Hindlimb muscle (tissue), 1 donor: ENCODE results near the gene CHTF18. TPM values are rescaled to one million over a fixed set of nuclear protein-coding genes. Genes with fewer than 3 reads are reported as not detected.

Source experiments
- DNase-seq: peaks from one replicate; pipeline ENCODE4 v3.0.0-alpha.2; 2013
- polyA plus RNA-seq: library from polyadenylated mRNA; unstranded; fragments of 120-200 nt; gene quantifications from one replicate; pipeline ENCODE4 v1.2.1, GENCODE V29; 2013; ENCODE audit not compliant: insufficient read length

The CHTF18 gene
- polyA plus RNA-seq, 1 donor: 15.7 TPM

DNA sequence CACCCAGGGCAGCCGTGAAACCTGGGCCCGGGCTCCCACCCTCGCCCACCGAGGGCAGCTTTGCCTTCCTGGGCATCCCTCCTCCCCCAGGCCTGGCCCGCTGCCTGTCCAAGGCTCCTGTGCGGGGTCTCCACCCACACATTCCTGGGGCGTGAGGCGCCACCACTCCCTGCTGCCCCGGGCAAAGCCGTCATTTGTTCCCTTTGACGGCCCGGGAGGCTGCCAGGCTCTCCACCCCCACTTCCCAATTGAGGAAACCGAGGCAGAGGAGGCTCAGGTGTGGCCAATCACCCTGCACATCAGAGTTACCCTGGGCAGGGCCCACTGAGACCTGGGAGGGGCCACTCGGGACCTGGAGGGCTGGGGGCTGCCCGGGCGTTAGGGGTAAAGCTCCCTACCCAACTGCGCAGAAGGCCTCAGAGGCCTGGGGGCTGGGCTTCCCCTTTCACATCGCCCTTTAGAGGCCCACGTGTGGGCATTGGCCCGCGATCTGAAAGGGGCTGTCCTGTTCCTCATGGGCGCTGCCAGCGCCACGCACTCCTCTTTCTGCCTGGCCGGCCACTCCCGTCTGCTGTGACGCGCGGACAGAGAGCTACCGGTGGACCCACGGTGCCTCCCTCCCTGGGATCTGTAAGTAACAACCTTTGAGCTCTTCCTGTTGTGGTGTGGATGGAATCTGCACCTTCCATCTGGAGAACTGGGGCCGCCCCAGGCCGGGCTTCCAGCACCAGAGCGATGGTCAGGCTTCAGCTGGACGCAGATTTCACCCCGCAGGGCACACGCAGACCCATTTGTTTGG lies 27.7 kb upstream of the CHTF18 start, which contains the start of gene MSLN:
MSLN (plus strand) TSS at position 190 of the 799 bp plus-strand sequence. CDS start 1,947 bp downstream, outside the sequence.
- no peak for DNase-seq

DNA sequence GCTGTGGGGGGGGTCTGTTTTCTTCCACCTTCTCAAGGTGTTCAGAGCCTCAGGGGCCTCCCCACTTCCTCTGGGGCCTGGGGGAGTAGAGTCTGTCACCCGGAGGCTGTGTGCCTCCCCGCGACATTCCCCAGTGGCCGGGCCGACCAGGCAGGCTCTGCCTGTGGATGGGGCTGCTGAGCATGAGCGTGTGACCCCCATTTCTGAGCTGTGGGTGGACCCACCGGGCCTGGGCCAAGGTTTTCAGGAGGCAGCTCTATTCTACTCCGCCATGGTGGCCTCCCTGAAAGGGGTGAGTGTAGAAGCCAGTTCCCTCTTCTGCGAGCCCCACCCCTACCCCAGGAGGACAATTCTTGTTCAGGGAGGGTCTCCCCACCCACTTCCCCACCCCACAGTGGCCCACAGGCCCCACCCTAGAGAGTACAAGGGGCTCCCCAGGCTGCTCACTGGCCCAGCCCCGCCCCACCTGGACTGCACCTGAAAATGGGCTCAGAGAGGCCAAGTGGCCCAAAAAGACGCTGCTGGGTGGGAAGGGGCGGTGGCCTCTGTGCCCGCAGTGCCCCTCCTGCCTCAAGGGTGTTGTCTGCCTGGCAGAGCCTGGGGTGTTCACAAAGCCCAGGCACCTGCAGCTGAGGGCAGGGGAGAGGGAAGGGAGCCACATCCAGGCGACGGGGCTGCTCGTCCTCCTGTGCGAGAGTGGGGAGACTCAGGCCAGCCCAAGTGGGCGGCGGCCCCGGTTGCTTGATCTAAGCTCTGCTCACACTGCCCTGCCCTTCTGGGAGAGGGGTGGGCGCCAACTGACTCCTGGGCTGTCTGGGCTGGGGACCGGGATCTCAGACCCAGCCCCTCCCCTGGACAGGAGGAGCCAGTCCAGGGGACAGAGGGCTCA lies 26.6 kb upstream of the CHTF18 start:
- DNase-seq: no peak

DNA sequence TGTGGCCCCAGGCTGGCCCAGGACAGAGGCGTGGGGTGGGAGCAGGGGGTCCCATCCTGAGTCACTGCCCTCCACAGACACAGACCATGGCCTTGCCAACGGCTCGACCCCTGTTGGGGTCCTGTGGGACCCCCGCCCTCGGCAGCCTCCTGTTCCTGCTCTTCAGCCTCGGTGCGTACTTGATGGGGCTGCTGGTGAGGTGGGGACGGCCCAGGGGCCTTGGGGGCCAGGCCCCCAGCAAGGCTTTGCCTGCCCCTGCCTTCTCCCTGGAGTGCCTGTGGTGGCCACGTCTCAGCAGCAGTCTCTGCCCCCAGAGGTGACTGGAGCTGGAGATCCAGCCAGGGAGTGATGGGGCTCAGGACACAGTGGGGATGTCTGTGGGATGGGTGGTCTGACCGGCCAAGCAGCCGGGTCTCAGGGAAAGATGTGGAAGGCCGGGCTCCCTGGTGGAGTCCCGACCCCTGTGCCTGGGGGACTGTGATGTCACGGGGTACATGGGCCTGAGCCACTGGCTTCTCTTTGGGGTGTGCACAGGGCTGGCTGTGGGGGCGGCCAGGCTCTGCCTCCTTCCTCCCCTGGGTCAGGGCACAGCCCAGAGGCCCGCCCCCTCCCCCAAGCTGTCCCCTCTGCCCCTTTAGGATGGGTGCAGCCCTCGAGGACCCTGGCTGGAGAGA lies 25.7 kb upstream of the CHTF18 start:
- no peak for DNase-seq

DNA sequence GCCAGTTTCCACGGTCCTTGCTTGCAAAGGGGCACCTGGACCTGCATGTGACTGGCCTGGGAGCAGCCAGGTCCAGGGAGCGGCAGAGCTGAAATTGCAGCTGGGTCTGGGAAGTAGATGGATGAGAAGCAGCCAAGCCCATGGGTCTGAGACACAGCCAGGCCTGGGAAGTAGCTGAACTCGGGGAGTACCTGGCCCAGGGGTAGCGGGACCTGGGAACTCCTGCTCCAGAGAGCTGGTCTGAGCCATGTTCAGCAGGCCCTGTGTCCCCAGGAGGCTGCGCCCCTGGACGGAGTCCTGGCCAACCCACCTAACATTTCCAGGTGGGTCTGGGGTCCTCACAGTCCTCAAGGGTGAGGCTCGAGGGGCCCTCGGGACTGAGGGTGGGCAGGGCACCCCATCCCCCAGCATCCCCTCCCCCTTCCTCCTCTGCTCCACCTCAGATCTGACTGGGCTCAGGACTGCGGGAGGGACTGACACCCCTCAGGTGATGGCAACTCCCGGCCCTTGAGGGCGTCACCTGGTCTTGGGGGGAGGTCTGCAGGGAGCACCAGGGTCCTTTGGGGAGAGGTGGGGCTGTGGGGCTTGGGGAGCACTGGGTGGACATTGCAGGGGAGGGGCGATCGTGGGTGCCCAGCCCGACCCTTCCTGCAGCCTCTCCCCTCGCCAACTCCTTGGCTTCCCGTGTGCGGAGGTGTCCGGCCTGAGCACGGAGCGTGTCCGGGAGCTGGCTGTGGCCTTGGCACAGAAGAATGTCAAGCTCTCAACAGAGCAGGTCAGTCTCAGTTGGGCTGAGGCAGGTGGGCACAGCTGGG lies 24.8 kb upstream of the CHTF18 start:
- DNase-seq: no peak

DNA sequence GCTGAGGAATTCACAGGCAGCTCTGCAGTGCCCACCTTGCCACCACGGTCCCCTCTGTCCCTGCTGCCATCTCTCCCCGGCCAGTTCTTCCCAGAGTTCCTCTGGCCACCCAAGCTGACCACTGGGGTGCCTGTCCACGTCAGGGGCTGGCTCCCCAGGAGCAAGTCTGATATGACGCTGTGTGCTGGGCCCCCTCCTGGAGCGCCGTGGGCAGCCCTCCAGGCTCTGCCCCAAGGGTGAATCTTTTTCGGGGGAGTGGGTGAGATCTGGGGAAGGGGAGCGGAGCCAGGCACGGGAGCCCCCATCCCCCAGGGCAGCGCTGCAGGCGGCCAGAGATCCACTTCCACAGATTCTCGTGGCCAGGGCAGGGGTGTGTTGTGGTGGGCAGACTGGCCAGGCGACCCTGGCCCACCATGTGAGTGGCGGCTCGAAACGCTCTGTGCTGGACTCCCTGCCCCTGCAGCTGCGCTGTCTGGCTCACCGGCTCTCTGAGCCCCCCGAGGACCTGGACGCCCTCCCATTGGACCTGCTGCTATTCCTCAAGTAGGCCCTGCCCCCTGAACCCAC lies 24.2 kb upstream of the CHTF18 start:
- DNase-seq: no peak

DNA sequence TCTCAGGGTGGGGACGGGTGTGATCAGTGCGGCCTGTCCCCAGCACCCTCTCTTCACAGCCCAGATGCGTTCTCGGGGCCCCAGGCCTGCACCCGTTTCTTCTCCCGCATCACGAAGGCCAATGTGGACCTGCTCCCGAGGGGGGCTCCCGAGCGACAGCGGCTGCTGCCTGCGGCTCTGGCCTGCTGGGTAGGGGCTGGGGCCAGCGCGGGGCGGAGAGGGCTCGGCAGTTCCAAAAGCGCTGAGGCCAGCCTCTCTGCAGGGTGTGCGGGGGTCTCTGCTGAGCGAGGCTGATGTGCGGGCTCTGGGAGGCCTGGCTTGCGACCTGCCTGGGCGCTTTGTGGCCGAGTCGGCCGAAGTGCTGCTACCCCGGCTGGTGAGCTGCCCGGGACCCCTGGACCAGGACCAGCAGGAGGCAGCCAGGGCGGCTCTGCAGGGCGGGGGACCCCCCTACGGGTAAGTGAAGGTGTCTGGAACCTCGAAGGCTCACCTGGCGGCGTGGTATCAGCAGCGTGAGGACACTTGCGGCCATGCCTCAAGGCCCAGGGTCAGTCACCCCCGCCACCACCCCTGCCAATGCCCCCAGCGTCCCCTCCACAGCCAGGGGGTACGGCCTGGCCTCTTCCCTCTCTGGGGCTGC lies 23.5 kb upstream of the CHTF18 start:
- DNase-seq: no peak

DNA sequence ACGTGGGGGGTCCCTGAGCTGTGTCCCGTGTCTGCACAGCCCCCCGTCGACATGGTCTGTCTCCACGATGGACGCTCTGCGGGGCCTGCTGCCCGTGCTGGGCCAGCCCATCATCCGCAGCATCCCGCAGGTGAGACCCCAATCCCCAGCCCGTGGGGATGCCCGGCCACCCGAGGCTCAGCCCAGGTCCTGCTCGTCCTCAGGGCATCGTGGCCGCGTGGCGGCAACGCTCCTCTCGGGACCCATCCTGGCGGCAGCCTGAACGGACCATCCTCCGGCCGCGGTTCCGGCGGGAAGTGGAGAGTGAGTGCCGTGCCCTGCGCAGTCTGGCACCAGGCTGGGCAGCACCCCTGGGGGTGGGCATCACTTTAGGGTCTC lies 22.9 kb upstream of the CHTF18 start:
- no peak for DNase-seq

DNA sequence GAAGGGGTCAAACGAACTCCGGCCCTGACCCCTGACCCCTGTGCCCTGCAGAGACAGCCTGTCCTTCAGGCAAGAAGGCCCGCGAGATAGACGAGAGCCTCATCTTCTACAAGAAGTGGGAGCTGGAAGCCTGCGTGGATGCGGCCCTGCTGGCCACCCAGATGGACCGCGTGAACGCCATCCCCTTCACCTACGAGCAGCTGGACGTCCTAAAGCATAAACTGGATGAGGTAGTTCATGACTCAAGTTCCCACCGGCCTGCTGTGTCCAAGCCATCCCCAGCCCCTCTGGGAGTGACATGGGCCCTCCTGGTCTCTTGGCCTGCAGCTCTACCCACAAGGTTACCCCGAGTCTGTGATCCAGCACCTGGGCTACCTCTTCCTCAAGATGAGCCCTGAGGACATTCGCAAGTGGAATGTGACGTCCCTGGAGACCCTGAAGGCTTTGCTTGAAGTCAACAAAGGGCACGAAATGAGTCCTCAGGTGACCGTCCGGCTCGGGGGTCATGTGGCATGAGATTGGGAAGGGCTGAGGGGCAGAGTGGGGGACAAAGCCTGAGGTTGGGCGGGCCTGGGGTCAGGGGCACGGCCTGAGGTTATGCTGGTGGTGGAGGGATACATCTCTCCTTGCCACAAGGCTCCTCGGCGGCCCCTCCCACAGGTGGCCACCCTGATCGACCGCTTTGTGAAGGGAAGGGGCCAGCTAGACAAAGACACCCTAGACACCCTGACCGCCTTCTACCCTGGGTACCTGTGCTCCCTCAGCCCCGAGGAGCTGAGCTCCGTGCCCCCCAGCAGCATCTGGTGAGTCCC lies 22.2 kb upstream of the CHTF18 start:
- DNase-seq: no peak

DNA sequence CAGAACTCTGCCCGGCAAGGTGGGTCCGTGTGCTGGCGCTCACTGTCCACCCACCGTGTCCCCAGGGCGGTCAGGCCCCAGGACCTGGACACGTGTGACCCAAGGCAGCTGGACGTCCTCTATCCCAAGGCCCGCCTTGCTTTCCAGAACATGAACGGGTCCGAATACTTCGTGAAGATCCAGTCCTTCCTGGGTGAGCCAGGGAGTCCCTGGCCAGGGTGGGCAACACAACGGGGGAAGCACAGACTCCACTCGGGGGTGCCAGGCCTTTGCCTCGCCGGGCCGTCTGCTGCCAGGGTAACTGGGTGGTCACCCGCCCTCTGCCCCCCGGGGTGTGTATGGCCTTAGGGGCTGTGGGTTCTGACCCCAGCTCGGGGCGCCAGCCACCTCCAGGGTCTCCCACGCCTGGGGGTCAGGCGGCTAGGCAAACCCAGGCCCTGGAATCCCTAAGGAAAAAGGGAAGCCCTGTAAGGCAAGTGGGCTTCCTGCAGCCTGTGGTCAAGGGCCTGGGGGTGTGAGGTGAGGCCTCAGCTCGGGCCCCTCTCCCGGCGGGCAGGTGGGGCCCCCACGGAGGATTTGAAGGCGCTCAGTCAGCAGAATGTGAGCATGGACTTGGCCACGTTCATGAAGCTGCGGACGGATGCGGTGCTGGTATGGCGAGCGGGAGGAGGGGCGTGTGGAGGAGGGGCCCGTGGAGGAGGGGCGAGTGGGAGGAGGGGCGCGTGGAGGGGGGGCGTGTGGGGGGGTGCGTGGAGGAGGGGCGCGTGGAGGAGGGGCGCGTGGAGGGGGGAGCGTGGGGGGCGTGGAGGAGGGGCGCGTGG lies 21.4 kb upstream of the CHTF18 start:
- DNase-seq: no peak

DNA sequence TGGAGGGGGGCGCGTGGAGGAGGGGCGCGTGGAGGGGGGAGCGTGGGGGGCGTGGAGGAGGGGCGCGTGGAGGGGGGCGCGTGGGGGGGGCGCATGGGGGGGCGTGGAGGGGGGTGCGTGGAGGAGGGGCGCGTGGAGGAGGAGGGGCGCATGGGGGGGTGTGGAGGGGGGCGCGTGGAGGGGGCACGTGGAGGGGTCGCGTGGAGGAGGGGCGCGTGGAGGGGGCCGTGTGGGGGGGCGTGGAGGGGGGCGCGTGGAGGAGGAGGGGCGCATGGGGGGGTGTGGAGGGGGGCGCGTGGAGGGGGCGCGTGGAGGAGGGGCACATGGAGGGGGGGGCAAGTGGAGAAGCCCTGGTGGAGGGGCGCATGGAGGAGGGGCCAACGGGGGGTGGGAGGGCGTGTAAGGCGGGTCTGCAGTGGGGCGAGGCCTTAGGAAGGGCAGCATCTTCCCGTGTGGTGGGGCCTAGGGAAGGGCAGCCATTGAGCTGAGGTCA lies 20.6 kb upstream of the CHTF18 start:
- DNase-seq: no peak

DNA sequence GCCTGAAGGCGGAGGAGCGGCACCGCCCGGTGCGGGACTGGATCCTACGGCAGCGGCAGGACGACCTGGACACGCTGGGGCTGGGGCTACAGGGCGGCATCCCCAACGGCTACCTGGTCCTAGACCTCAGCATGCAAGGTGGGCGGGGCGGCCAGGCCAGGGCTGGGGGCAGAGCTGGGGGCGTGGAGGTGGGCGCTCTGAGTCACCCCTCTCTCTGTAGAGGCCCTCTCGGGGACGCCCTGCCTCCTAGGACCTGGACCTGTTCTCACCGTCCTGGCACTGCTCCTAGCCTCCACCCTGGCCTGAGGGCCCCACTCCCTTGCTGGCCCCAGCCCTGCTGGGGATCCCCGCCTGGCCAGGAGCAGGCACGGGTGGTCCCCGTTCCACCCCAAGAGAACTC lies 20.0 kb upstream of the CHTF18 start:
- DNase-seq: no peak

DNA sequence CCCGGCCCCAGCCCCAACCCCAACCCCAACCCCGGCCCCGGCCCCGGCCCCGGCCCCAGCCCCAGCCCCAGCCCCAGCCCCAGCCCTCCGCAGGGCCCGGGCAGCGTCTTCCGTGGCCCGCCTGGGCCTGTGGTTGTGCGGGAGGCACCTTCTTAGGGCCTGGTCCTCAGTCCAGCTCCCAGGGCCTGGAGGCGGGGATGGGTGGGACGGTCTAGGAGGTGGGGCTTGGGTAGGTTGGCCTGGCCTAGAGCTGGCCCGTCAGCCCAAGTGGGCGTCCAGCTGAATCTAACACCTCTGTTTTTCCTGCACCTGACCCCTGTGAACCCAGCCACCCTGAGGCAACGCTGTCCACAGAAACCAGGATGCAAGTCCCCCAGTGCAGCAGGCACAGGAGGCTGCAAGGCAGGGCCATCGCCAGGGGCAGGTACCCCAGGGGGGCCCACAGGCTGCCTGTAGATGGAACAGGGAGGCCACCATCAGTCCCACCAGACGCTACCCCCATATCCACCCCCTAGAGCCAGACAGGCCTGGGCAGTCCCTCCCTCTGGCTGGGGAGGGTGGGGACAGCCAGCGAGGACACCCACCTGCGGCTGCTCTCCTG lies 19.1 kb upstream of the CHTF18 start:
- DNase-seq: no peak

DNA sequence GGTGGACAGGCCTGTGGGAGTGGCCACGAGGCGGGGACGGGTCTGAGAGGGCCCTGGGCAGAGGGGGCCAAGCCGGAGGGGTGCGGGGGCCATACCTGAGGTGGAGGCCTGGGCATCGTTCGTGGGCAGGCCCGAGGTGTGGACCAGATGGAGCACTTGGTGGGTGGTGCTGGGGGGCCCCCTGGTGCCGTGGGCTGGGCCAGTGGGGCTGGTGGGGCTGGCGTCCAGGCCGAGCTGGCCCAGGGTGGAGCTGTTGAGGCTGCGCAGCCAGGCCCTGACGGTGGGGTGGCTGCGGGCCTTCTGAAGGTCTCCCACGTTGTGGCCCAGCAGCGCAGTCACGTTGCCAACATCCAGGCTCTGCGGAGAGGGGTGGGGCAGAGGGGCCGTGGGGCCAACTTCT lies 18.5 kb upstream of the CHTF18 start:
- no peak for DNase-seq

DNA sequence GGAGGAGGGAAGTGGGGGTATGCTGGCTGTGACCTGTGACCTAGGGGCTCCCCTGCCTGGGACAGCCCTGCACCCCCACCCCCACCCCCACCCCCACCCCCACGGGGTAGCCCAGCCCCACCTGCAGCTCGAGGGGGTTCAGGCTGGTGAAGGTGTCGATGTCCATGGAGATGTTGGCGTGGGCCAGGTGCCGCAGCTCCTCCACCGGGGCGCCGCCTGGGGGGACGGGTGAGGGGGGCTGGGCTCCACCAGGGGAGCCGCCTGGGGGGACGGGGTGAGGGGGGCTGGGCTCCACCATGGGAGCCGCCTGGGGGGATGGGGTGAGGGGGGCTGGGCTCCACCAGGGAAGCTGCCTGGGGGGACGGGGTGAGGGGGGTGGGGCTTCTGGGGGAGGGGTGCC lies 18.0 kb upstream of the CHTF18 start:
- no peak for DNase-seq

DNA sequence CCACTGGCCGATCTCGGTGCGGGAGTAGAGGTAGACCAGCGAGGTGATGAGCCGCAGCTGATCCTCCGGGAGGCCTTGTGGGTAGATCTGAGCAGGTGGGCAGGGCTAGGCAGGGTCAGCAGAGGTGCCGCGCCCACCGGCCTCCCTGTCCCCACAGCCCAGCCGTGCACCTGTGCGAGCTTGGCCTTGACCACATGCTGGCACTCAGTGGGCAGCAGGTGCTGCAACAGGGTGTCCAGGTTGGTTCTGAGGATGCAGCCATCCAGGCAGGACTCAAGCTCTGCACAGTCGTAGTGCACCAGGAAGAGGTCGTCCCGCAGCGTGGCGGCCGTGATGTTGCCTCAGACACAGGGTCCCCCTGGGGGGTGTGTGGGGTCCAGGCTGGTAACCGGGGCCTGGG lies 15.5 kb upstream of the CHTF18 start:
- DNase-seq: no peak

DNA sequence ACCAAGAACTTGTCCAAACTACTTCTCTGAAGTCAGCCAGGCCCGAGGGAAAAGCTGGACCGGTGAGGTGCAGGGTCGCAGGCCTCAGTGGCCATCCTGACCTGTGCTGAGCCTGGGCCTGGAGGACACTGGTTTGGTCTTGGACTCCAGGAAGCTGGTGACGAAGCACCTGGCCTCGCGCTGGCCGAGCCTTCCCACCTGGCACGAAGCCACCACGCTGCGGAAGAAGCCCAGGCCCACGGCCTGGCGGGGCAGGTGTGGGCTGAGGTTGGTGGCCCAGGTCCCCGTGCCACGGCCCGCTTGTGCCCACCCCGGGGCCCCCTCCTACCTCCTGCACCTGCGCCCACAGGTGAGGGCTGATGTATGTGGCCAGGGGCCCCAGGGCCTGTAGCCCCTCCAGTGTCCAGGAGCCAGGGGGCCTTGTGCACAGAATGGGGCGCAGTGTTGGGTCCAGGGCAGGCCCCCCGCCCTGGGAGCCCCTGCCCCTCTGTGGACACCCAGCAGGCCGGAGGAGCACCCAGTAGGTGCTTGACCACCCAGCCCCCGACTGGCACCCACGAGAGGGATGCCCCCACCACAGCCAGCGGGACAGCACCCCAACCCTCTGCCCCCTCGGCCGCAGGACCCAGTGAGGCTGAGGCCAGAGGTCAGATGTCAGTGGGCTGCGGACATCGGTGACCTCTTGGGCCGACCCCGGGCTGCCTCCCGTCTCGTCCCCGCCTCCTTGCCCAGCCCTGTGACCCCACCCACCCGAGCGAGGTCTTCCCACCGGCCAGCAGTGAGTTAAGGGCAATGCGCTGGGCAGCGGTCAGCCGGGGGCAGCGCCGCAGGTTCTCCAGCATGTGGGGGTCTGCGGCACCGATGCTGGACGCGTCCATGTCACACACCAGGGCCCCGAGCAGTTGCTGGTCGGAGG lies 14.1 kb upstream of the CHTF18 start:
- DNase-seq: no peak

DNA sequence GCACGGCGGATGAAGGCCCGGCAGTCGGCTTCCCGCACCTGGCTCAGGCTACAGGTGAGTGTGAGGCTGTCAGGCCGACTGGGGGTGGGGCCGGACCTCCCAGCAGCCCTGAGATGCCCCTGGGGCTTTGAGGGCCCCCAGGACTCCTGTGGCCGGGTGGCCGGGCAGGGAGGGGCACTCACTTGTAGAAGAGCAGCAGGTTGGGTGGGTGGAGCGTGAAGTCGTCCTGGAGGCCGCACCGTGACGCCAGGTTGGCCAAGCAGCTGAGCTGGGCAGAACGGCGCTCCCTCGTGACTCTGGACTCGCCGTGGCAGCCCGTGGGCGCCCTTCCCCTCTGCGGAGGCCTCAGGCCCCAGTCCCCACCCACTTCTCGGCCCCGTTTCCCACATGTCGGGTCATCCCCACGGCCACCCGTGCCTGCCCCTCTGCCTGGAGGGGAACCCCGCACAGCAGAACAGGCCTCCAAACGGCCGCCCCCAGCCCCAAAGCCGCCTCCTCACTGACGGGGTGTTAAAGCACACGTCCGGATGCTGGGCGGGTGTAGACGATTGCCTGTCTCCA lies 13.1 kb upstream of the CHTF18 start:
- no peak for DNase-seq
